Endothelial cell of umbilical vein (primary cell): ENCODE results near the gene MMP2. TPM values are rescaled to one million over a fixed set of nuclear protein-coding genes. Genes with fewer than 3 reads are reported as not detected.

ENCODE experiments used
- BruUV-seq: library from RNA; stranded (reverse); fragments of 400-500 nt; replicated peaks from 2 replicates; lab custom pipeline; 2021; lab: Mats Ljungman, UMichigan
- CTCF ChIA-PET: fragments of 300-600, 350-600 bp; sonication (Branson Sonifier 250); formaldehyde crosslinking; loops from one replicate; lab custom pipeline; 2021; ENCODE audit warnings: antibody characterized with exemption, inconsistent platforms; lab: Charles Lee
- POLR2A ChIA-PET: fragments of 300-600, 350-600 bp; sonication (Branson Sonifier 250); formaldehyde crosslinking; loops from one replicate; lab custom pipeline; 2021; ENCODE audit warnings: antibody characterized with exemption, inconsistent platforms; lab: Charles Lee
- DNase-seq: peaks from one replicate; pipeline ENCODE4 v3.0.0-alpha.2; 2011; ENCODE audit warnings: low read depth, low spot score
- FAIRE-seq: peaks from 2 replicates; lab custom pipeline; 2011; peaks lifted over from hg19 to GRCh38; lab: Jason Lieb, UNC
- H2AFZ ChIP-seq: 2 replicates; pipeline ENCODE4 v1.6.0; 2012; ENCODE audit warnings: low read depth, low read length, control low read depth, inconsistent platforms
- H3K27ac ChIP-seq: 2 replicates; pipeline ENCODE4 v1.5.1; 2011; ENCODE audit warnings: low read depth, mild to moderate bottlenecking, control low read depth, low read length, moderate library complexity; ENCODE audit not compliant: insufficient read depth
- H3K27me3 ChIP-seq, 2 experiments: 2 replicates each; pipeline versions ENCODE4 v1.6.0 to v1.6.1; 2011; ENCODE audit warnings: low read length in 2 of 2, mixed read lengths in 1 of 2; ENCODE audit not compliant: control insufficient read depth in 2 of 2, insufficient read depth in 2 of 2
- H3K36me3 ChIP-seq, 2 experiments: 2 replicates in 1 of 2; 3 replicates in 1 of 2; pipeline ENCODE4 v1.5.1; 2011; ENCODE audit warnings: low read length in 2 of 2, mild to moderate bottlenecking in 1 of 2, moderate library complexity in 1 of 2; ENCODE audit not compliant: control insufficient read depth in 2 of 2, insufficient read depth in 2 of 2; ENCODE audit errors: extremely low read depth in 1 of 2
- H3K4me1 ChIP-seq: 3 replicates; pipeline ENCODE4 v1.5.1; 2011; ENCODE audit warnings: mild to moderate bottlenecking, low read length; ENCODE audit not compliant: control insufficient read depth, insufficient read depth; ENCODE audit errors: extremely low read depth
- H3K4me2 ChIP-seq: 2 replicates; pipeline ENCODE4 v1.6.1; 2011; ENCODE audit warnings: low read length, control low read depth, mixed read lengths; ENCODE audit not compliant: insufficient read depth
- H3K4me3 ChIP-seq, 3 experiments: fragments of 200-600 bp in 1 of 3; sonication (generic), shearing (Covaris generic) in 1 of 3; replicated peaks in 1 of 3; 2 replicates each; pipeline ENCODE4 v1.5.1; 2011 to 2016; ENCODE audit warnings: control low read depth in 3 of 3, low read length in 3 of 3, mild to moderate bottlenecking in 2 of 3, inconsistent platforms in 1 of 3, low read depth in 1 of 3, moderate library complexity in 1 of 3; ENCODE audit not compliant: insufficient read depth in 1 of 3
- H3K79me2 ChIP-seq: 2 replicates; pipeline ENCODE4 v1.6.0; 2012; ENCODE audit warnings: low read length, inconsistent platforms; ENCODE audit not compliant: control insufficient read depth, insufficient read depth
- H3K9ac ChIP-seq: replicated peaks from 2 replicates; pipeline ENCODE3; 2011; ENCODE audit warnings: low read length, control low read depth; ENCODE audit not compliant: insufficient read depth; ENCODE audit errors: extremely low read depth
- H3K9me1 ChIP-seq: replicated peaks from 3 replicates; pipeline ENCODE4 v1.6.0; 2011; ENCODE audit warnings: mild to moderate bottlenecking, low read length; ENCODE audit not compliant: control insufficient read depth, insufficient read depth; ENCODE audit errors: extremely low read depth
- H3K9me3 ChIP-seq: replicated peaks from 2 replicates; pipeline ENCODE4 v1.5.1; 2012; ENCODE audit warnings: low read length, inconsistent platforms; ENCODE audit not compliant: control insufficient read depth, insufficient read depth
- H4K20me1 ChIP-seq: replicated peaks from 2 replicates; pipeline ENCODE3; 2011; ENCODE audit warnings: mild to moderate bottlenecking, low read length; ENCODE audit not compliant: control insufficient read depth, insufficient read depth; ENCODE audit errors: extremely low read depth
- CTCF ChIP-seq, 2 donors: IDR thresholded peaks; 1 replicate in 1 of 2; 2 replicates in 1 of 2; pipeline ENCODE4 v1.5.1; 2011; ENCODE audit warnings: low read length in 2 of 2, mild to moderate bottlenecking in 2 of 2, moderate library complexity in 2 of 2, control low read depth in 1 of 2, inconsistent platforms in 1 of 2, low read depth in 1 of 2; ENCODE audit not compliant: insufficient read depth in 1 of 2; ENCODE audit errors: extremely low read depth in 1 of 2
- EZH2 ChIP-seq: IDR thresholded peaks from 2 replicates; pipeline ENCODE4 v1.6.1; 2012; ENCODE audit warnings: borderline replicate concordance, low read depth, mild to moderate bottlenecking, moderate library complexity, low read length, inconsistent platforms; ENCODE audit not compliant: severe bottlenecking
- FOS ChIP-seq: IDR thresholded peaks from 2 replicates; pipeline ENCODE4 v1.6.1; 2011; ENCODE audit warnings: mild to moderate bottlenecking, low read length, moderate library complexity, borderline replicate concordance; ENCODE audit not compliant: insufficient read depth
- GATA2 ChIP-seq: IDR thresholded peaks from 2 replicates; pipeline ENCODE4 v1.7.0; 2011; ENCODE audit warnings: low read depth, mild to moderate bottlenecking, moderate library complexity, mixed read lengths, low read length; ENCODE audit not compliant: insufficient read length, insufficient read depth
- JUN ChIP-seq: IDR thresholded peaks from 2 replicates; pipeline ENCODE4 v1.6.1; 2011; ENCODE audit warnings: borderline replicate concordance, low read depth; ENCODE audit not compliant: insufficient read length, insufficient read depth
- MAX ChIP-seq: IDR thresholded peaks from 2 replicates; pipeline ENCODE4 v1.6.1; 2011; ENCODE audit not compliant: insufficient read depth, insufficient read length
- POLR2AphosphoS5 ChIP-seq: IDR thresholded peaks from 2 replicates; pipeline ENCODE4 v1.6.1; 2012; ENCODE audit warnings: low read depth, mild to moderate bottlenecking, control low read depth, low read length, moderate library complexity; ENCODE audit not compliant: insufficient read depth
- dilution Hi-C: fragments of 300-500 bp; cut with MboI; formaldehyde crosslinking; loops from one replicate; pipeline ENCODE4 v1.15.0; 2019; ENCODE audit warnings: low sequenced_read_pairs; ENCODE audit not compliant: extremely low pct_ligation_motif_present
- intact Hi-C: fragments of 100-400 bp; cut with micrococcal nuclease; formaldehyde crosslinking; loops from one replicate; pipeline ENCODE4 v1.10.0; 2022
- polyA plus RNA-seq, 4 experiments: library from polyadenylated mRNA; depleted of rRNA in 3 of 4; stranded (reverse) in 3 of 4; unstranded in 1 of 4; fragments of >200 nt; gene quantifications; 2 replicates each; pipeline versions ENCODE4 v1.2.1 to v1.2.3, GENCODE V29; 2011 to 2012; ENCODE audit warnings: missing spikeins in 1 of 4
- total RNA-seq: library from RNA; stranded (reverse); gene quantifications from 2 replicates; pipeline ENCODE4 v1.2.3, GENCODE V29; 2021

MMP2 gene
- total and polyA plus RNA-seq, 2 donors (not counting 3 experiments of a cell fraction or from before 2014, with no cell fraction given) = 771 to 1,508 TPM

- FAIRE-seq = no peak
- no peak overlapping the region for H3K27ac ChIP-seq
Measured at GRCh38 chr16:55540221-55540620, 61.2 kb downstream of the MMP2 start.

GRCh38 chr16:55542459-55543082 is 63.6 kb downstream of the MMP2 start:
- peak; percentile 74 for FAIRE-seq
- POLR2A ChIA-PET = no interaction called here
- no peaks in the 10 kb centered on the region for H3K79me2 ChIP-seq
- no TSS peak for BruUV-seq
- peaks cover 19% of the 10 kb centered on the region for H3K4me1 ChIP-seq
- H4K20me1 ChIP-seq = no peaks in the 10 kb centered on the region
- no peak overlapping the region for H3K9ac ChIP-seq
- no peak overlapping the region for H3K4me3 ChIP-seq
- intact Hi-C loops = loop anchor here (1.0 to 2.0 kb wide), 4 partner anchors 16 to 159 kb away; no protein-coding TSS in a partner anchor
- DNase-seq = peak; percentile 69
- CTCF ChIA-PET = interaction anchor here (0.9 to 5.6 kb wide), 6 partner anchors 10 to 775 kb away, joined by 3 to 28 read pairs (median 8); no protein-coding TSS in a partner anchor
- dilution Hi-C loops = no loop called here
- peaks cover 4 to 23% of the 10 kb centered on the region in 2 experiments for H3K36me3 ChIP-seq
- H3K9me3 ChIP-seq = no peaks in the 10 kb centered on the region
- peak overlapping the region; percentile 55 for H3K27ac ChIP-seq
- H2AFZ ChIP-seq = no peak overlapping the region
- no peaks in the 10 kb centered on the region for H3K9me1 ChIP-seq
- no peaks in the 10 kb centered on the region for H3K27me3 ChIP-seq
- peak overlapping the region; percentile 35 for H3K4me2 ChIP-seq
- TF ChIP-seq GATA2 (no peak), JUN (peak; percentile 76), CTCF (IDR thresholded peaks at IDR 0.05; ENCODE audit: extremely low read depth in 1 of 2, insufficient read depth in 1 of 2, low read depth in 1 of 2, low read length in 2 of 2) (no peak), FOS (peak; percentile 79), MAX (no peak)

More at GRCh38 chr16:55540221-55540620, 61.2 kb downstream of the MMP2 start:
- no peaks in the 10 kb centered on the region for H3K9me1 ChIP-seq
- BruUV-seq = no TSS peak
- TF ChIP-seq MAX (no peak), EZH2 (no peak), POLR2AphosphoS5 (no peak)
- no peaks in the 10 kb centered on the region for H3K79me2 ChIP-seq
- H3K27me3 ChIP-seq = no peaks in the 10 kb centered on the region
- H3K9ac ChIP-seq = no peak overlapping the region
- H3K9me3 ChIP-seq = no peaks in the 10 kb centered on the region
- H3K4me3 ChIP-seq = no peak overlapping the region
- H3K36me3 ChIP-seq = peaks cover 5 to 27% of the 10 kb centered on the region in 2 experiments
- POLR2A ChIA-PET = no interaction called here
- H3K4me1 ChIP-seq = peaks cover 19% of the 10 kb centered on the region
- CTCF ChIA-PET = interaction anchor here (1.2 to 5.6 kb wide), 4 partner anchors 12 to 75 kb away, joined by 3 to 28 read pairs (median 8); no protein-coding TSS in a partner anchor
- no peaks in the 10 kb centered on the region for H4K20me1 ChIP-seq
- H3K4me2 ChIP-seq = no peak overlapping the region
- no peak for DNase-seq
- dilution Hi-C loops = no loop called here
- intact Hi-C loops = no loop called here
- H2AFZ ChIP-seq = no peak overlapping the region
